ENCODE results near the gene SEC16A.
"Not testable (repeated sequence)": the region's sequence is repeated elsewhere in the genome, so short reads cannot be mapped to it uniquely, and the experiment has no call there.

SEC16A gene

GRCh38 chr9:136438548-136439480 is 44.0 kb downstream of the SEC16A start:
- peak; percentile 33 to 54 for DNase-seq (ENCODE audit: low read depth in 2 of 2)

- DNase-seq (ENCODE audit: low read depth in 2 of 2): no peak
Observed at GRCh38 chr9:136437839-136438547, 44.8 kb downstream of the SEC16A start.

- no peak for DNase-seq (ENCODE audit: low read depth in 2 of 2)
Observed at GRCh38 chr9:136437430-136437829, 45.4 kb downstream of the SEC16A start.

GRCh38 chr9:136436055-136436634 is 46.7 kb downstream of the SEC16A start:
- DNase-seq (ENCODE audit: low read depth in 2 of 2): no peak

- DNase-seq (ENCODE audit: low read depth in 2 of 2): no peak
Observed at GRCh38 chr9:136434580-136435169, 48.2 kb downstream of the SEC16A start.

- DNase-seq (ENCODE audit: low read depth in 2 of 2): no peak
Observed at GRCh38 chr9:136433849-136434579, 48.8 kb downstream of the SEC16A start.

GRCh38 chr9:136433043-136433715 is 49.7 kb downstream of the SEC16A start:
- no peak for DNase-seq (ENCODE audit: low read depth in 2 of 2)

- no peak for DNase-seq (ENCODE audit: low read depth in 2 of 2)
Observed at GRCh38 chr9:136432591-136432990, 50.2 kb downstream of the SEC16A start.

GRCh38 chr9:136431782-136432350 is 51.0 kb downstream of the SEC16A start:
- DNase-seq (ENCODE audit: low read depth in 2 of 2): no peak

GRCh38 chr9:136430588-136431234 is 52.1 kb downstream of the SEC16A start:
- no peak for DNase-seq (ENCODE audit: low read depth in 2 of 2)

- no peak for DNase-seq (ENCODE audit: low read depth in 2 of 2)
Observed at GRCh38 chr9:136429683-136430491, 53.0 kb downstream of the SEC16A start.

- no peak for DNase-seq (ENCODE audit: low read depth in 2 of 2)
Observed at GRCh38 chr9:136429075-136429628, 53.7 kb downstream of the SEC16A start.

- no peak for DNase-seq (ENCODE audit: low read depth in 2 of 2)
Observed at GRCh38 chr9:136426787-136427186, 56.1 kb downstream of the SEC16A start.

GRCh38 chr9:136425367-136425766 is 57.5 kb downstream of the SEC16A start:
- DNase-seq (ENCODE audit: low read depth in 2 of 2): not testable (repeated sequence)

GRCh38 chr9:136424750-136425362 is 58.0 kb downstream of the SEC16A start:
- no peak for DNase-seq (ENCODE audit: low read depth in 2 of 2)

GRCh38 chr9:136423432-136424146 is 59.3 kb downstream of the SEC16A start:
- no peak for DNase-seq (ENCODE audit: low read depth in 2 of 2)

- no peak for DNase-seq (ENCODE audit: low read depth in 2 of 2)
Observed at GRCh38 chr9:136422876-136423275, 60.0 kb downstream of the SEC16A start.

GRCh38 chr9:136421791-136422190 is 61.0 kb downstream of the SEC16A start:
- DNase-seq (ENCODE audit: low read depth in 2 of 2): no peak
